ENCODE data around the gene EZH2. TPM values are rescaled to one million over a fixed set of nuclear protein-coding genes. Genes with fewer than 3 reads are reported as not detected.

The EZH2 gene
- total RNA-seq, 4 donors from 2014 or later = 1.0 to 3.7 (median 1.7) TPM

DNA sequence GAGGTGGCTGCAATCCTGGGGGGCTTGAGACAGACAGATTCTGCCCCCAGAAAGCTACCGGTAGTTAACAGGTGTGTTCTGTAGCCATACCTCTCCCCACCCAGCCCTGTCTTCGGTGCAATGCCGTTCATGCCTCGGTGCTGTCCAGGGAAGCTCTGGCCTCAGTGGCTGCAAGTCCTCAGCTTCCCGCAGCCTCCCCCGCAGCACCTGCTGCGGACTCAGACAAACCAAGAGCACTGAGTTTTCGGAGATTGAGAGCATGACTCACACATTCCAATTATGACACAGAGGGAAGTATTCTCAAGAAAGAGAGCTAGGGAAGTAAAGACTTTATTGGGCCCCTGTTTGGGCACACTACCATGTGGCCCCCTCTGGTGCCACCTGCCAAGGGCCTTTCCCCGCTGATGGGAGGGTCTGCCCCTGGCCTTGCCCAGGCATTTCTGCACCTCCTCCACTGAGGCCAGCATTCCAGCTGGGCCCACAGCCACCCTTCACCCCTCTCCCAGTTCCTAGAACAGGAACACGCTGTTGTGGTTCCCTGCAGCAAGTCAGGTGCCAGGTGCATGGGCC, 30.2 kb upstream of the EZH2 start:
- DNase-seq = no peak
- no peak overlapping the region for H3K4me3 ChIP-seq
- TF ChIP-seq POLR2A (IDR thresholded peaks at IDR 0.05) = no peak
- TF ChIP-seq, protein P1, sequence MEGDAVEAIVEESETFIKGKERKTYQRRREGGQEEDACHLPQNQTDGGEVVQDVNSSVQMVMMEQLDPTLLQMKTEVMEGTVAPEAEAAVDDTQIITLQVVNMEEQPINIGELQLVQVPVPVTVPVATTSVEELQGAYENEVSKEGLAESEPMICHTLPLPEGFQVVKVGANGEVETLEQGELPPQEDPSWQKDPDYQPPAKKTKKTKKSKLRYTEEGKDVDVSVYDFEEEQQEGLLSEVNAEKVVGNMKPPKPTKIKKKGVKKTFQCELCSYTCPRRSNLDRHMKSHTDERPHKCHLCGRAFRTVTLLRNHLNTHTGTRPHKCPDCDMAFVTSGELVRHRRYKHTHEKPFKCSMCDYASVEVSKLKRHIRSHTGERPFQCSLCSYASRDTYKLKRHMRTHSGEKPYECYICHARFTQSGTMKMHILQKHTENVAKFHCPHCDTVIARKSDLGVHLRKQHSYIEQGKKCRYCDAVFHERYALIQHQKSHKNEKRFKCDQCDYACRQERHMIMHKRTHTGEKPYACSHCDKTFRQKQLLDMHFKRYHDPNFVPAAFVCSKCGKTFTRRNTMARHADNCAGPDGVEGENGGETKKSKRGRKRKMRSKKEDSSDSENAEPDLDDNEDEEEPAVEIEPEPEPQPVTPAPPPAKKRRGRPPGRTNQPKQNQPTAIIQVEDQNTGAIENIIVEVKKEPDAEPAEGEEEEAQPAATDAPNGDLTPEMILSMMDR (IDR thresholded peaks at IDR 0.05 in 4 of 5, conservative IDR thresholded peaks at IDR 0.05 in 1 of 5) = no peak
- ATAC-seq = no peak
- no peaks in the 10 kb centered on the region for H3K9me3 ChIP-seq
- intact Hi-C loops (cut with DNase I; ENCODE audit: low total_unique reads) (no loop called here), in situ Hi-C loops (cut with MboI; ENCODE audit: low sequenced_read_pairs in 4 of 4) (no loop called here)
- H3K4me1 ChIP-seq = no peaks in the 10 kb centered on the region
- H3K27me3 ChIP-seq = peaks cover 4 to 8% (median 6%) of the 10 kb centered on the region in 3 donors
- H3K36me3 ChIP-seq = no peaks in the 10 kb centered on the region
- H3K27ac ChIP-seq = no peak overlapping the region

DNA sequence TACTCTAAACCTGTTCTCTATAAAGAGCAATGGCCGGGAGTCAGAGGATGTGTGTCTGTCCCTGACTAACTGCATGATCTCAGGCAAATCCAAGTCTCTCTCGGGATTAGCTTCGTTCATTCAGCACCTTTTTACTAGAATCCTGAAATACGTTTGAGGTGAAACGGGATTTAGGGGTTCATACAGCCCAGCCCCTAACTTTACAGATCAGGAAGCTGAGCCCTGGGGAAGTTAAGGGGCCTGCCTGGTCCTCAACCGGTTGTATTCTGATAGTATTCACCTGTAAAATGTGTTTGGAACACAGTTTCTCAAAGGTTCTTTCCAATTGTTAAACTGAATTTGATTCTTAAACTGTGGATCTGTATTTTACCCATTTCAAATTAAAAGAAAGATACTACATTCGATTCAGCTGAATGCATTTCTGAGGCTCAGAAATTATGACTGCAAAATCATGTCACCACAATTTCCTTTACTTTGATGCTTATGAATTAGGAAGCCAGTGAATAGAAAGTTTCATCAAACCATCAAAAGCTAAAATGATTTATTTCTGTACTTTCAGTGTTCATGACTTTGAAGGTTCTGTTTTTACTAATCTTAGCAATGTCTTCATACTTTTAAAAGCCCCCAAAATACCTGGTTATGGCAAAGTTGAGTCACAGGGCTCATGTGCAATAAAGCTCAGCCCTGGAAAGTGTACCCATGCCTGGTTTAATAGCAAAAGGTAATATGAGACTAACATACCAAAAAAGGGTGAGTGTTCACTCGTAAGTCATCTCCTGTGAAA, 28.9 kb upstream of the EZH2 start:
- ATAC-seq (no peak), DNase-seq (no peak)
- TF ChIP-seq, protein P1 (IDR thresholded peaks at IDR 0.05 in 4 of 5, conservative IDR thresholded peaks at IDR 0.05 in 1 of 5) = no peak
- no peak for TF ChIP-seq POLR2A (IDR thresholded peaks at IDR 0.05)
- no peaks in the 10 kb centered on the region for H3K9me3 ChIP-seq
- intact Hi-C loops (cut with DNase I; ENCODE audit: low total_unique reads) (no loop called here), in situ Hi-C loops (cut with MboI; ENCODE audit: low sequenced_read_pairs in 4 of 4) (no loop called here)
- H3K4me1 ChIP-seq = no peaks in the 10 kb centered on the region
- H3K27ac ChIP-seq = no peak overlapping the region
- peaks cover 8 to 17% (median 13%) of the 10 kb centered on the region in 3 donors for H3K27me3 ChIP-seq
- no peak overlapping the region for H3K4me3 ChIP-seq
- H3K36me3 ChIP-seq = no peaks in the 10 kb centered on the region

DNA sequence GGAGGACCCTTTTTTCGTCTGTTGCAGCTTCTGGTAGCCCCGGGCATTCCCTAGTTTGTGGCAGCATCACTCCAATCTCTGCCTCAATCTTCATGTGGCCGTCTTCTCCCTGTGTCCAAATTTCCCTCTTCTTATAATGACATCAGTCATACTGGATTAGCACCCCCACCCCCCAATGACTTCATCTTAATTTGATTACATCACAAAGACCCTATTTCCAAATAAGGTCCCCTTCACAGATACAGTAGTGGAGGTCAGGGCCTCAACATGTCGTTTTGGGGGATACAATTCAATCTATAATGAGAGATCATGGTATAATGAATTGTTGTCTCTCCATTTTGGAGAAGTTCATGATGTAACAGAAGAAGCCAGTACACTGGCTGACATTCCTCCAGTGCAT, 28.1 kb upstream of the EZH2 start:
- no peaks in the 10 kb centered on the region for H3K9me3 ChIP-seq
- intact Hi-C loops (cut with DNase I; ENCODE audit: low total_unique reads) = no loop called here
- no peak for TF ChIP-seq POLR2A (IDR thresholded peaks at IDR 0.05)
- TF ChIP-seq, protein P1 (IDR thresholded peaks at IDR 0.05 in 4 of 5, conservative IDR thresholded peaks at IDR 0.05 in 1 of 5) = no peak
- H3K4me1 ChIP-seq = no peaks in the 10 kb centered on the region
- no peak overlapping the region for H3K27ac ChIP-seq
- ATAC-seq (no peak), DNase-seq (no peak)
- H3K36me3 ChIP-seq = no peaks in the 10 kb centered on the region
- peaks cover 9 to 24% (median 13%) of the 10 kb centered on the region in 3 donors for H3K27me3 ChIP-seq
- H3K4me3 ChIP-seq = no peak overlapping the region
- in situ Hi-C loops (cut with MboI; ENCODE audit: low sequenced_read_pairs in 4 of 4) = no loop called here

DNA sequence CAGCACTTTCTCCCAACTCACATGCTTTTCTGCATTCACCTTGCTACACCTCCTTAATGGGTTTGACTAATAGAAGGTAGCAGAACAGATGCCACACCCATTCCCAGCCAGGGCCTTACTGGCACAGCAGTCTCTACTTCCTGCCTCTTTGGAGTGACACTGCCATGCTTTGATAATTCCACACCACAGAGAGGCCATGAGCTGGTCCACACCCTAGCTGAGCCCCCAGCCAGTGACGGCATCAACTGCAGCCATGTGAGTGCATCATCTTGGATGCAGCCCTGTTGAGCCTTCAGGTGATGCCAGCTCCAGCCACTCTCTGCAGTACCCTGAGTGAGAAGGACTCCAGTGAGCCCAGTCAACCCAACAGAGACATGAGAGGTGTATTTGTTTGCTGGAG, 27.5 kb upstream of the EZH2 start:
- no peak overlapping the region for H3K27ac ChIP-seq
- H3K9me3 ChIP-seq = no peaks in the 10 kb centered on the region
- H3K36me3 ChIP-seq = no peaks in the 10 kb centered on the region
- H3K4me1 ChIP-seq = no peaks in the 10 kb centered on the region
- no peak for ATAC-seq
- TF ChIP-seq, protein P1 (IDR thresholded peaks at IDR 0.05 in 4 of 5, conservative IDR thresholded peaks at IDR 0.05 in 1 of 5) = no peak
- TF ChIP-seq POLR2A (IDR thresholded peaks at IDR 0.05) = no peak
- intact Hi-C loops (cut with DNase I; ENCODE audit: low total_unique reads) = no loop called here
- H3K4me3 ChIP-seq = no peak overlapping the region
- H3K27me3 ChIP-seq = peaks cover 9 to 24% (median 13%) of the 10 kb centered on the region in 3 donors
- no peak for DNase-seq
- in situ Hi-C loops (cut with MboI; ENCODE audit: low sequenced_read_pairs in 4 of 4) = no loop called here
